ENCODE results near the gene POU2F1.

POU2F1 gene

GRCh38 chr1:167429612-167430011, 208.9 kb downstream of the POU2F1 start:
- DNase-seq, result no peak

- DNase-seq, result no peak
Observed at GRCh38 chr1:167430134-167430848, 209.6 kb downstream of the POU2F1 start.

GRCh38 chr1:167430849-167431242, 210.2 kb downstream of the POU2F1 start:
- no peak for DNase-seq

- DNase-seq, result no peak
Observed at GRCh38 chr1:167431261-167431908, 210.7 kb downstream of the POU2F1 start.

GRCh38 chr1:167431909-167432650, 211.4 kb downstream of the POU2F1 start:
- no peak for DNase-seq

- DNase-seq, result no peak
Observed at GRCh38 chr1:167432780-167433179, 212.1 kb downstream of the POU2F1 start.

GRCh38 chr1:167433884-167434283, 213.2 kb downstream of the POU2F1 start:
- DNase-seq, result no peak

GRCh38 chr1:167434306-167434705, 213.6 kb downstream of the POU2F1 start:
- DNase-seq, result no peak

GRCh38 chr1:167435484-167435883, 214.8 kb downstream of the POU2F1 start:
- no peak for DNase-seq

GRCh38 chr1:167438171-167439138, 217.8 kb downstream of the POU2F1 start:
- no peak for DNase-seq

GRCh38 chr1:167439301-167439988, 218.8 kb downstream of the POU2F1 start:
- peak; percentile 77 for DNase-seq

GRCh38 chr1:167440345-167440744, 219.7 kb downstream of the POU2F1 start:
- DNase-seq, result no peak

- DNase-seq, result no peak
Observed at GRCh38 chr1:167440776-167441175, 220.1 kb downstream of the POU2F1 start.

GRCh38 chr1:167441222-167441621, 220.5 kb downstream of the POU2F1 start:
- no peak for DNase-seq

- peak; percentile 96 for DNase-seq
Observed at GRCh38 chr1:167442142-167442848, 221.6 kb downstream of the POU2F1 start.

- no peak for DNase-seq
Observed at GRCh38 chr1:167442854-167443565, 222.3 kb downstream of the POU2F1 start.

- DNase-seq, result no peak
Observed at GRCh38 chr1:167443757-167444156, 223.1 kb downstream of the POU2F1 start.

- peak; percentile 33 for DNase-seq
Observed at GRCh38 chr1:167446966-167447365, 226.3 kb downstream of the POU2F1 start.

- peak; percentile 73 for DNase-seq
Observed at GRCh38 chr1:167447521-167448136, 226.9 kb downstream of the POU2F1 start.

GRCh38 chr1:167450843-167451242, 230.2 kb downstream of the POU2F1 start:
- DNase-seq, result no peak

All from hematopoietic multipotent progenitor cell treated with erythropoietin and hydrocortisone succinate and interleukin-3 and kit ligand, for 6 days (in vitro differentiated cells).